ENCODE measurements around the gene MOB2. TPM values are rescaled to one million over a fixed set of nuclear protein-coding genes. Genes with fewer than 3 reads are reported as not detected.

Gene MOB2
- total RNA-seq, 2 donors from 2014 or later: 65.0 to 65.7 TPM

DNA sequence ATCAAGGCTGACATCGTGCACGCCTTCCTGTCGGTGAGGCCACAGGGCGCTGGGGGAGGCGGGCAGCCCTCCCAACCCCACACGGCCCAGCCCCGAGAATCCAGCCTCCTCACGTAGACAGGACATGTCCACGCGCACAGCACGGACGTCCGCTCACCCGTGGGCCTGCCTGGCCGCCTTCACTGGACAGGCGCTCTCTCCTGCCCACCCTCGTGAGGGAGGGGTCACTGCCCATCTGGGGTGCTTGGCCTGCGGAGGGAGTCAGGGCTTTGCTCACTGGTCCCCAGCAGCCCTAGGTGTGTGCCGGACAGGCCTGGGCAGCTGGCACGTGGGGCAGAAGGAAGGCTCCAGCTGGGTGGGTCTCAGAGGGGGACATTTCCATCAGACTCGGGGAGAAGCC lies 32.0 kb downstream of the MOB2 start:
- no peak for ATAC-seq
- no peak overlapping the region for H3K4me3 Mint-ChIP-seq

DNA sequence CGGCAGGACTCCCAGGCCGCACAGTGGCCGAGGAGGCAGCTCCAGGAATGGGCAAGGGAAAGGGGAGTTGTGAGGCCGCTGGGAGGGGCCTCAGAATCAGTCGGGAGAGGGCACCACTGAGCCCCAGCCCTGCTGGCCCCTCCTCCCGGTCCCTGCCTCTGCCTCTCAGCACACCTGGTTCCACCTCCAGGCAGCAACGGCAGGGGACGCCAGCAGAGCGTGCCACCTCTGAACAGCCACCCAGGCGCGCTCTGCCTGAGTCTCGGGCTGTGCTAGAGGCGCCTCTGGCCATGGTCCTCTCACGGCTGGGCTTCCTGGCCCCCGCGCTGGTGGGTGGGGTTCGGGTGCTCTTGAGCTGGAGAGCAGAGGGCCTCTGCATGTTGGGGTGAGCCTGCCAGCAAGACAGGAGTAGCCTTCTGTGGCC lies 33.0 kb downstream of the MOB2 start:
- ATAC-seq (peak; percentile 60), DNase-seq (peak in 1 of 3 donors; percentile 32)
- Mint-ChIP-seq H3K4me1 (peaks cover 8% of the 10 kb centered on the region), H3K27me3 (no peaks in the 10 kb centered on the region), H3K27ac (no peak overlapping the region), H3K4me3 (no peak overlapping the region), H3K36me3 (ENCODE audit: low read depth) (no peaks in the 10 kb centered on the region)
- H3K9me3 ChIP-seq (ENCODE audit: control insufficient read depth, low read length, poor library complexity, severe bottlenecking): no peaks in the 10 kb centered on the region

More for the DNA sequence above, 32.0 kb downstream of the MOB2 start:
- Mint-ChIP-seq H3K27me3 (no peaks in the 10 kb centered on the region), H3K27ac (no peak overlapping the region), H3K4me1 (peaks cover 8% of the 10 kb centered on the region), H3K36me3 (ENCODE audit: low read depth) (no peaks in the 10 kb centered on the region)
- no peak for DNase-seq
- no peaks in the 10 kb centered on the region for H3K9me3 ChIP-seq (ENCODE audit: control insufficient read depth, low read length, poor library complexity, severe bottlenecking)

- Mint-ChIP-seq H3K27me3 (no peaks in the 10 kb centered on the region), H3K36me3 (ENCODE audit: low read depth) (no peaks in the 10 kb centered on the region), H3K4me1 (peaks cover 8% of the 10 kb centered on the region), H3K4me3 (no peak overlapping the region), H3K27ac (no peak overlapping the region)
- ATAC-seq: no peak
- H3K9me3 ChIP-seq (ENCODE audit: control insufficient read depth, low read length, poor library complexity, severe bottlenecking): no peaks in the 10 kb centered on the region
- DNase-seq: no peak
These were observed 33.8 kb downstream of the MOB2 start for GRCh38 chr11:1452744-1453143.

GRCh38 chr11:1451781-1452470 lies 34.7 kb downstream of the MOB2 start:
- no peaks in the 10 kb centered on the region for H3K9me3 ChIP-seq (ENCODE audit: control insufficient read depth, low read length, poor library complexity, severe bottlenecking)
- H3K27ac Mint-ChIP-seq: no peak overlapping the region
- no peaks in the 10 kb centered on the region for H3K27me3 Mint-ChIP-seq
- H3K4me3 Mint-ChIP-seq: no peak overlapping the region
- H3K36me3 Mint-ChIP-seq (ENCODE audit: low read depth): no peaks in the 10 kb centered on the region
- ATAC-seq: no peak
- H3K4me1 Mint-ChIP-seq: peaks cover 8% of the 10 kb centered on the region
- no peak for DNase-seq

- no peak overlapping the region for H3K4me3 Mint-ChIP-seq
- no peaks in the 10 kb centered on the region for H3K36me3 Mint-ChIP-seq (ENCODE audit: low read depth)
- H3K27me3 Mint-ChIP-seq: no peaks in the 10 kb centered on the region
- ATAC-seq (no peak), DNase-seq (no peak)
- no peak overlapping the region for H3K27ac Mint-ChIP-seq
- peaks cover 5% of the 10 kb centered on the region for H3K4me1 Mint-ChIP-seq
- H3K9me3 ChIP-seq (ENCODE audit: control insufficient read depth, low read length, poor library complexity, severe bottlenecking): no peaks in the 10 kb centered on the region
These were observed 35.4 kb downstream of the MOB2 start for GRCh38 chr11:1450949-1451710.

DNA sequence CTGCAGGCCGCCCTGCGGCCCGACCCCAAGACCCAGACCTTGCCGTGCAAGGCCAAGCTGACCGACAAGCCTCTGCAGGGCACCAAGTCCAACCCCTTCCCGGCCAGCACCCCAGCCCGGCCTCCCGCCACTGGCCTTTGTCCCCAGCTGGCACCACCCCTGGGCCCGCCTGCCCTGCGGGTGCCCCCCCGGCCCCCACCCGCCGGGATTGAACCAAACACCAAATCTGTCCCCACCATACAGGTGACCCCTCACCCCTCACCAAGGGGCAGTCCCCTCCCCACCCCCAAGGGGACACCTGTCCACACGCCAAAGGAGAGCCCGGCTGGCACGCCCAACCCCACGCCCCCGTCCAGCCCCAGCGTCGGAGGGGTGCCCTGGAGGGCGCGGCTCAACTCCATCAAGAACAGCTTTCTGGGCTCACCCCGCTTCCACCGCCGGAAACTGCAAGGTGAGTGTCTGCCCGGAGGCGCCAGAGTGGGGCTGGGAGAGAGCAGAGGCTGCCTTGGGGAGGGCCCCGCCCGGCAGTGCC lies 36.2 kb downstream of the MOB2 start:
- H3K4me1 Mint-ChIP-seq: peaks cover 1% of the 10 kb centered on the region
- no peaks in the 10 kb centered on the region for H3K36me3 Mint-ChIP-seq (ENCODE audit: low read depth)
- no peak for DNase-seq
- no peak overlapping the region for H3K4me3 Mint-ChIP-seq
- no peak overlapping the region for H3K27ac Mint-ChIP-seq
- no peaks in the 10 kb centered on the region for H3K9me3 ChIP-seq (ENCODE audit: control insufficient read depth, low read length, poor library complexity, severe bottlenecking)
- no peak for ATAC-seq
- no peaks in the 10 kb centered on the region for H3K27me3 Mint-ChIP-seq

DNA sequence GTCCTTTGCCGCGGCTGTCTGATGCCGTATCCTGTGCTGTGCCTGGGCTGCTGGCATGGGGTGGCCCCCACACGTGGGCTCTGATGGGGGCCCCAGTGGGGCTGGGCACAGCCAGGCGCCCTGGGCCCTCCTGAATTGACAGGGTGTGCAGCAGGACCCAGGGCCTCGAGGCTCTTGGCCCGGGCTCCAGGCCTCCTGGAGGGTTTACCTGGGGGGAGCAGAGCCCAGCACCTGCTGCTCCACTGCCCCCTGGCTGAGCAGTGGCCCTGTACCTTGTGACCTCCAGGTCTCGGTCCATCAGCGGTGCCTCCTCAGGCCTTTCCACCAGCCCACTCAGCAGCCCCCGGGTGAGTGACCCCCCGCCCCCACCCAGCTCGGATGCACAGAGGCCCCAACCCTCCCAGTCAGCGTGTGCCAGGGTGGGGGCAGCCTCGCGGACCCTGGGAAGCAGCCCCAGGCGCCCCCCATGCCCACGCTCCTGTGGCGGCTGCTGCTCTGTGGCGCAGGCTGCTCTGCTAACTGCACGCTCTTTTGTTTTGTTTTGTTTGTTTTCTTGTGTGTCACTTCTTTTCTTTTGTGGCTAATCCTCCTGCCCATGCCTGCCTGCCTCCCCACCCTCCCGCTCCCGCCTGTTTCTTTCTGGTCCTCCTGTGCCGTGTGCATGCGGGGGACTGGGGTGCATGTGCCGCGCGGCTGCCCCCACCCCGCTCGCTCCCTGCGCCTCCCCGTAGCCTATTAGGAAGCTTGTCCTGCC lies 36.9 kb downstream of the MOB2 start:
- no peak for ATAC-seq
- no peaks in the 10 kb centered on the region for H3K4me1 Mint-ChIP-seq
- no peak for DNase-seq
- H3K36me3 Mint-ChIP-seq (ENCODE audit: low read depth): no peaks in the 10 kb centered on the region
- no peaks in the 10 kb centered on the region for H3K9me3 ChIP-seq (ENCODE audit: control insufficient read depth, low read length, poor library complexity, severe bottlenecking)
- no peak overlapping the region for H3K4me3 Mint-ChIP-seq
- no peaks in the 10 kb centered on the region for H3K27me3 Mint-ChIP-seq
- no peak overlapping the region for H3K27ac Mint-ChIP-seq

DNA sequence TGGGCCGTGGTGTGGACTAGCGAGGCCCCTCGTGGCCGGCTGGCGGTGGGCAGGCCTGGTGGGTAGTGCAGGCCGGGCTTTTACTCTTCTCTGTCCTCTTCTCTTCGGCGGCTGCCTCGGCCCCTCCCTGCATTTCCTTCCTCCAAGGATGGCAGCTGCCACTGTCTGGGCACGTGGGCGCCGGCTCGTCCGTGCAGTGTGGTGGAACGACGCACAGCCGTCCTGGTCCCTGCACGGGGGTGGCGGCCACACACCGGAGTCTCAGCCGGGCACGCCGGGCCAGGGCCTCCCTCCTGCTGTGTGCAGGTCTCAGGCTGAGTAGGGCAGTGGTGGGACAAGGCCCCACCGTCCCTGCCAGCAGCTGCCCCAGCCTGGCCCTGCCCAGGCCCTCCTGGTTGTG lies 37.7 kb downstream of the MOB2 start:
- no peak for ATAC-seq
- H3K27me3 Mint-ChIP-seq: no peaks in the 10 kb centered on the region

GRCh38 chr11:1447845-1448825 lies 38.4 kb downstream of the MOB2 start:
- Mint-ChIP-seq H3K36me3 (ENCODE audit: low read depth) (no peaks in the 10 kb centered on the region), H3K27me3 (no peaks in the 10 kb centered on the region), H3K4me1 (no peaks in the 10 kb centered on the region), H3K27ac (no peak overlapping the region), H3K4me3 (no peak overlapping the region)
- DNase-seq (no peak), ATAC-seq (no peak)
- H3K9me3 ChIP-seq (ENCODE audit: control insufficient read depth, low read length, poor library complexity, severe bottlenecking): no peaks in the 10 kb centered on the region

More for the DNA sequence above, 37.7 kb downstream of the MOB2 start:
- Mint-ChIP-seq H3K4me3 (no peak overlapping the region), H3K4me1 (no peaks in the 10 kb centered on the region), H3K36me3 (ENCODE audit: low read depth) (no peaks in the 10 kb centered on the region), H3K27ac (no peak overlapping the region)
- DNase-seq: no peak
- no peaks in the 10 kb centered on the region for H3K9me3 ChIP-seq (ENCODE audit: control insufficient read depth, low read length, poor library complexity, severe bottlenecking)

DNA sequence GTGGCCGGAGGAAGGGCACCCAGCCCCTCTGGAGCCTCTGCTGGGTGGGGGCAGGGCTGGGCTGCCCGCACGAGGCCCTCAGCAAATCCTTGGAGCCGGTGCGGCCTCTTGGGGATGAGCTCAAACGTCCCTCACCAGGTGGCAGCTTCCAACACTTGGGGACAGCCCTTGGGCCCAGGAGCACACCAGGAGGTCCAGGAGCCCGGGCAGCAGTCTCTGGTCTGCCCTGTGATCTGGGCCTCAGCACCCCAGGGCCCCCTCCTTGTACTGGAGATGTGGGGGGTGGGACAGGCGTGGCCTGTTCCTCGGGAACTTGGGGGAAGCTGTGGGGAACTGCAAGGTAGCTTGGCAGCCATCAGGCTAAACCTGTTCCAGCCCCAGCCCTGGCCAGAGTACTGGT lies 40.0 kb downstream of the MOB2 start:
- no peaks in the 10 kb centered on the region for H3K9me3 ChIP-seq (ENCODE audit: control insufficient read depth, low read length, poor library complexity, severe bottlenecking)
- Mint-ChIP-seq H3K36me3 (ENCODE audit: low read depth) (no peaks in the 10 kb centered on the region), H3K27ac (no peak overlapping the region), H3K4me1 (no peaks in the 10 kb centered on the region), H3K4me3 (no peak overlapping the region), H3K27me3 (no peaks in the 10 kb centered on the region)
- DNase-seq (no peak), ATAC-seq (no peak)

GRCh38 chr11:1445741-1446445 lies 40.7 kb downstream of the MOB2 start:
- no peak overlapping the region for H3K27ac Mint-ChIP-seq
- ATAC-seq: no peak
- H3K4me1 Mint-ChIP-seq: no peaks in the 10 kb centered on the region
- no peaks in the 10 kb centered on the region for H3K9me3 ChIP-seq (ENCODE audit: control insufficient read depth, low read length, poor library complexity, severe bottlenecking)
- H3K27me3 Mint-ChIP-seq: no peaks in the 10 kb centered on the region
- no peak overlapping the region for H3K4me3 Mint-ChIP-seq
- no peaks in the 10 kb centered on the region for H3K36me3 Mint-ChIP-seq (ENCODE audit: low read depth)
- no peak for DNase-seq

DNA sequence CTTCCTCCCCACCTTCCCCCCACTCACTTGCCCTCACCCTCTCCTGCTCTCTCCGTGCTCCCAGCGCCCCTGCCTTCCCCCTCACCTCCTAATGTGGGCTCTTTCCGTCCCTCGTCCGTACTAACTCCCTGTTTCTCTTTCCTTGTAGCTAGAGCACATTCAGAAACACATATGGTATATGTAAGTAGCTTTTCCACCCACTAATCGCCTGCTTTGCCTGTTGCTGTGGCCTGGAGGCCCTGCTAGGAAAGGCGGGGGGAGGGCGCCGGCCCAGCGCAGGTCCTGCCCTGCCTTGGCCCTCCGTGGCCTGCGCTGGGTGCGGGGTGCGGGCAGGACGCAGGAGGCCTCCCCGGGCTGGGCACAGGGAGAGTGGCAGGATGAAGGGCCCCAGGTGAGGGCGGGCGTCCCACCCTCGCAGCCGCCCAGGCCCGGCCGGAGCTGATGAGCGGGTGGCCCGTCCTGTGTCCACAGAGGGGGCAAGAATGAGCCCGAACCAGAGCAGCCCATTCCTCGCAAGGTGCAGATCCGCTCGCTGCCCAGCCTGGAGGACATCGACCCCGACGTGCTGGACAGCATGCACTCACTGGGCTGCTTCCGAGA lies 41.7 kb downstream of the MOB2 start:
- ATAC-seq: no peak
- H3K9me3 ChIP-seq (ENCODE audit: control insufficient read depth, low read length, poor library complexity, severe bottlenecking): no peaks in the 10 kb centered on the region
- no peak overlapping the region for H3K4me3 Mint-ChIP-seq
- no peak for DNase-seq
- H3K4me1 Mint-ChIP-seq: no peaks in the 10 kb centered on the region
- H3K36me3 Mint-ChIP-seq (ENCODE audit: low read depth): no peaks in the 10 kb centered on the region
- H3K27me3 Mint-ChIP-seq: no peaks in the 10 kb centered on the region
- no peak overlapping the region for H3K27ac Mint-ChIP-seq
